GM18517 (cell line): Measurements from ENCODE around the gene RENBP.

Source experiments
- ATAC-seq: cut with Tn5 transposase; IDR thresholded peaks from one replicate; pipeline ENCODE4 v1.9.1; 2021; ENCODE audit warnings: mild to moderate bottlenecking, moderate library complexity; ENCODE audit not compliant: unreplicated experiment

The RENBP gene

GRCh38 chrX:153934762-153935325 is 9.6 kb downstream of the RENBP start, which contains the start of gene NAA10:
TSS of gene NAA10 (minus strand) at chrX:153935037. CDS start at chrX:153934904, 133 bp downstream.
- peak; percentile 83 for ATAC-seq

DNA sequence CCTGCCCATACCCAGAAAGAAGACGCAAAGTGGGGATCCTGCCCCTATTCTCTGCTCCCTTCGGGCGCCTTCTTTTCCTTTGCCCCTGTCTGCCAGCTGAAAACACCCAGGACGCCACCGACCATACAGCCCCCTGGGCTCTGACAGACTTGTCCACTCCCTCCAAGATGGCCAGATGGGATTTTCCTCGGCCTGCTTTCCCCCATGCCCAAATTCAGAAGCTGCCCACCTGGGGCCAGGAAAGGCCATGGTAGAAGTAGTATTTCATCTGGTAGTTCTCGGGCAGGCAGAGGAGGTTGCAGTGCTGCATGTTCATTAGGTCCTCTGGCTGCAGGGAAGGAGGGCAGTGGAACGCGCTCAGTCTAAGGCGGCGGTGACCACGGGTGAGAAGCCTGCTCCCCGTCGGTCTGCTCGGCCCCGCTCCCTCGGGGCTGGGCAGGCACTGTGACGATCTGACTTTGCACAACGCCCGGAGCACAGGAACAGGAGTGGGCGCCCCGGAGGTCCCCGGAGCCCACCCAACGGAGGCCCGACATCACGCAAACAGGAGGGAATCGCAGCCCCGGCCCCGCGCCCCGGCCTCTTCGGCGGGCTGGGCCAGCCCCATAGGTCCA is 10.2 kb downstream of the RENBP start:
- no peak for ATAC-seq

DNA sequence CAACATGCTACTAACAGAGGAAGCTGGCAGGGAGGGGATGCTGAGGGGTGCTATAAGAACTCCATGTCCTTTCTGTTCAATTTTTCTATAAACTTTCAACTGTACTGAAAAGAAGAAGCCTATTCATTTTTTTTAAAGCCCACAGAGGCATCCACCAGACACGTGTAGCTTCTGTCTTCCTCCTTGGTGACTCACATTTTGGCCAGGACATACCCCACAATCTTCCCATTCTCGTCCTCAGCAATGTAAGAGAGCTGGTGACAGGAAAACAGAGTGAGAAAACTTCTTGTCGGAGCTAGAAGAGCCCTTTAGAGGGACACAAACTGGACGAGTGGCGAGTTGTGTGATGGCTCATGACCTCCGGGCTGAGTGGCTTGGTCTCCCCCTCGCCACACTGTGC is 10.7 kb downstream of the RENBP start:
- ATAC-seq, result no peak

GRCh38 chrX:153932220-153932915 is 12.1 kb downstream of the RENBP start:
- ATAC-seq, result no peak

DNA sequence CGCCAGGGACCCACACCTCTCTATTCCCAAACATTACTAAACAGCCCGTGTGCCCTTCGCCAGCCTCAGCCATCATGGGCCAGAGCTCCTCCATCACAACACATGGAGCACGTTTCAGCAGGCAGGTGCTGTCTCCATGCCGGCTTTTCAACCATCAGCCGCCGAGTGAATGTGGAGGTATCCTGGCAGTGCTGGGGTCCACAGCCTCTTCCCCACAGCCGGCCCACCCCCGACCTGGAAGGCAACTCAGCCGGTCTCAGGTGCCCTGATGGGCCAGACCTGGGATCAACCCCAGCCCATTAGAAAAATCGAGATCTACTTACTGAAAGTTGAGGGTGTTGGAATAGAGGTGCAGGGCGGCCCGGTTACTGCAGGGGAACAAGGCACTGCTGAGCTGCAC is 12.7 kb downstream of the RENBP start:
- no peak for ATAC-seq

GRCh38 chrX:153931151-153931550 is 13.3 kb downstream of the RENBP start:
- no peak for ATAC-seq

- ATAC-seq, result no peak
Measured at GRCh38 chrX:153930011-153930910, 14.2 kb downstream of the RENBP start.

GRCh38 chrX:153929576-153929975 is 14.9 kb downstream of the RENBP start:
- ATAC-seq, result no peak

GRCh38 chrX:153928846-153929245 is 15.6 kb downstream of the RENBP start:
- ATAC-seq, result no peak

- ATAC-seq, result peak; percentile 85
Measured at GRCh38 chrX:153927922-153928760, 16.3 kb downstream of the RENBP start.

- no peak for ATAC-seq
Measured at GRCh38 chrX:153927672-153927921, 16.8 kb downstream of the RENBP start.

- peak; percentile 34 for ATAC-seq
Measured at GRCh38 chrX:153926858-153927671, 17.4 kb downstream of the RENBP start.

- ATAC-seq, result peak; percentile 0
Measured at GRCh38 chrX:153926552-153926857, 17.9 kb downstream of the RENBP start.

GRCh38 chrX:153925739-153926551 is 18.5 kb downstream of the RENBP start, which contains the start of gene ARHGAP4:
TSS of gene ARHGAP4 (minus strand) at chrX:153926264. CDS start at chrX:153926202, 62 bp downstream.
- no peak for ATAC-seq

DNA sequence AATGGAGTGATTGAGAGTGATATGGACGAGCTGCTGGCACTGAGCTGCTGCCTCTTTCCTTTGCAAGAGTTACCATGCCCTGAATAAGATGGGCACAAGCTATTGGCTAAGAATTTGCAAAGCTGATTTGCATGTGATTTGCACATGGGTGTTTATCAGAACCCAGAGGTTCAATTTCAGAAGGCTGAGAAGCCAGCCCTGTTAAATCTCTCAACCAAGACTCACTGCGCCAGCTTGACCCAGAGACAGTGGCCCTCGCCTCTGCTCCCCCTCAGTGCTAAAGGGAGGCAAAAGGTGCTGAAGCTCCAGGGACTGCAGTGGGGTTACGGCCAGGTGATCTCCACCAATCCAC is 19.1 kb downstream of the RENBP start:
- ATAC-seq, result no peak

DNA sequence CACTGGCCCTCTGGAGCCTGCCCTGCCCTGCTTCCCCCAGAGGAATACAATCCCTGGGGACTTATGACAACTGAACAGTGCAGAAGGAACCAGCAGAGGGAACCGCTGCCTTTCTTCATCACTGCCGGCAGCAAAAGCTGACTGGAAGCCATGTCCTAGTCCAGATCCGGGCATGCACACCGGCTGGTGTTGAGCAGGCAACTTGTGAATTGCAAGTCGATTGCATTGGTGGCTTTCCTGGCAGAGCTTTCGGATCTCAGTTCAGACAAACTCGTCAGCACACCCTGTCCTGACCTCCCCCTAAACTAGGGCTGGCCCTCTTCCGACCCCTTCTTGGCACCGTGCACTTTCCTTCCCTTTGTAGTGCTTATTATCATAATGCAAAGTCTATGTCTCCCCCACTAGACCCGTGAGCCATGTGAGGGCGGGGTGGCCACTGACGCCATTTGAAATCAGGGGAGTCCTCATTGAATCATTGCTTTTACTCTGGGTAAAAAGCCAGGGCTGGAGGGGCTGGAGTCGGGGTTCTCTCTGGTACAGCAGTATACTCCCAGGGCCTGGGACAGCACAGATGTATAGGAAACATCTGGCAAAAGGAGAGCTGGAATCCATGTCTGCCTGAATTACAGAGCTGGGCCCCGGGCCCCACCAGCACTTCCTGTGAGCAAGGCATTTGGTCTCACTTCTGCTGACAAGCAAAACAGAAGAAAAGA is 20.1 kb downstream of the RENBP start:
- ATAC-seq, result no peak

DNA sequence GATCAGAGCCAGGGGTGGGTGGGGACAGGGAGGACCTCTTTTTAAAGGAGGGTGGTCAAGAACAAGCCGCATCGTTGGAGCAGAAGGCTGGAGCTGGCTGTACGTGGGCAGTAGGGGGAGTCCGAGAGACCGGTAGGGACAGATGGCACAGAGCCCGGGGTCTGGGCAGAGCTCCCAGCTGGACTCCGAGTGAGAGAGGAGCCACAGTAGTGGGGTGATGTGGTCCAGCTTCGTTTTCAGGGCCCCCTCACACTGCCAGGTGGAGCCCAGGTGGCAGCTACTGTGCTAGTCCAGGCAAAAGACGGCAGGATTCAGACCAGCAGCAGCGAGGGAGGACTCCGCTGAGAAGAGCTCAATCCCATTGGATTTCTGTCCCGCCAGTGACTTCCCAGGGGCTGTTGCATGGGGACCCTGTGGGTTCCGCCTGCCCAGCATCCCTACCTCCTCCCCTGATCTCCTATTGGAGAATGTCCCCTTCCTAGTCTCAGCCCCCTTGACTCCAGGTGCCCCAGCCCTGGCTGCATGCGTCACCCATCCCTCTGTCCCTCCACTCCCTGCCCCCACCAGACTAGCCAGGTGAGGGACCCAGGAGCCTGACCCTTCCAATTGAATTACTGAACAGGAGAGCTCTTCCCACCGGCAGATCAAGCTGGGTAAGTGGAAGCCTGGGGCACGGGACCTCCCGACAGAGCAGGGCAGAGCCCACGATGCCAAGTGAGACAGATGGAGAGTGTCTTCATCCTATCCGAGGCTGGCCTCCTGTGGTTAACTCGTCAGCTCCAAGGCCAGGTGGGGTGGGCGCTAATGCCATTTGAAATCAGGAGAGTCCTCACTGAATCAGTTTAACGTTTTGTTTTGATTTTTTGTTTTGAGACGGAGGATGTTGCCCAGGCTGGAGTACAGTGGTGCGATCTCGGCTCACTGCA is 21.2 kb downstream of the RENBP start:
- no peak for ATAC-seq
